HUES48 (cell line): ENCODE data around the gene IL36A.

Experiments
- H3K27ac ChIP-seq: one replicate; pipeline ENCODE4 v1.7.0; 2013; ENCODE audit warnings: low read depth, low read length, inconsistent platforms
- H3K27me3 ChIP-seq: 2 replicates; pipeline ENCODE4 v1.6.1; 2013; ENCODE audit warnings: mild to moderate bottlenecking, low read length; ENCODE audit not compliant: control insufficient read depth, insufficient read depth
- H3K36me3 ChIP-seq: 2 replicates; pipeline ENCODE4 v1.6.1; 2013; ENCODE audit warnings: low read length; ENCODE audit not compliant: control insufficient read depth, insufficient read depth
- H3K4me1 ChIP-seq: 2 replicates; pipeline ENCODE4 v1.6.1; 2013; ENCODE audit warnings: mild to moderate bottlenecking, low read length; ENCODE audit not compliant: control insufficient read depth, insufficient read depth
- H3K4me3 ChIP-seq: 2 replicates; pipeline ENCODE4 v1.5.1; 2013; ENCODE audit warnings: mild to moderate bottlenecking, low read depth, low read length
- H3K9ac ChIP-seq: 2 replicates; pipeline ENCODE4 v1.6.1; 2013; ENCODE audit warnings: mild to moderate bottlenecking, low read depth, low read length, moderate library complexity
- H3K9me3 ChIP-seq: 2 replicates; pipeline ENCODE4 v1.6.1; 2013; ENCODE audit warnings: low read length; ENCODE audit not compliant: control insufficient read depth, insufficient read depth

IL36A gene

DNA sequence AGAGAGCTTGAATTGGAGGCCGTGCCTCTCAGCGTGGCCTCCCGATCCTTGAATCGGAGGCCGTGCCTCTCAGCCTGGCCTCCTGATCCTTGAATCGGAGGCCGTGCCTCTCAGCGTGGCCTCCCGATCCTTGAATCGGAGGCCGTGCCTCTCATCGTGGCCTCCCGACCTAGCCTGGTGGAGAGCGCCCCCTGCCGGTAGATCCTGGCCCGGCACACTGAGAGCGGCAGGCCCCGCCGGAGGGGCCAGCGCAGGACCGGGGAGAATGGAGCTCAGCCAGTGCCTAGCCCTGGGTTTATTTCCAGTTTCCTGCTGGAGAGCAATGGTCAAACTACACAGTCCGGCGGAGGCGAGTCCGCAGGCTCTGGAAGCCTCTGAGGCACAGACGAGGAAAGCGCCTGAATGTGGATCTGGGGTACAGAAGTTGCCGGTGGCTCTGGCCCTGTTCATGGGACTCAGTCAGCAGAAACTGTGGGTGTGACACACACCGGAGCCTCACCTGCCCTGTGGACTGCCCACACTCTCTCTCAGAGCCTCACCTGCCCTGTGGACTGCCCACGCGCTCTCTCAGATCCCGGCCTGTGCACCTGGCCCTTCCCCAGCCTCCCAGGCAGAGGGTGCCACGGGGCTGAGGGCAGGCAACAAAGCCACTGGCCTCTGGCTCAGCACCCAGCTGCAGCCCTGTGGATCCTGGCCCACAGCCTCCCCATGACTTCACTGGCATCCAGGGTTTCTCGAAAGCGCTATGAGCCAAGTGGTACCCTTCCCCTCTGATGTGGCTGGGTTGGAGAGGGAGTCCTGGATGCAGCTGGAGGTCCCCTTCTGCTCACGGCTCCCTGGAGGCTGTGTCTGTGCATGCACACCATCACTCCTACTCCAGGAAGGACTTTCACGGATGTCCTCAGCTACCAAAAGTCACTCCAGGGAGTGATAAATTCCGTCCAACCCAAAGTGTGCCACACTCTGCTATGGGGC is 45.9 kb downstream of the IL36A start:
- no peak overlapping the region for H3K27ac ChIP-seq
- no peak overlapping the region for H3K9ac ChIP-seq
- no peaks in the 10 kb centered on the region for H3K36me3 ChIP-seq
- no peaks in the 10 kb centered on the region for H3K4me1 ChIP-seq
- no peak overlapping the region for H3K4me3 ChIP-seq
- H3K9me3 ChIP-seq: peaks cover 50% of the 10 kb centered on the region
- H3K27me3 ChIP-seq: no peaks in the 10 kb centered on the region

DNA sequence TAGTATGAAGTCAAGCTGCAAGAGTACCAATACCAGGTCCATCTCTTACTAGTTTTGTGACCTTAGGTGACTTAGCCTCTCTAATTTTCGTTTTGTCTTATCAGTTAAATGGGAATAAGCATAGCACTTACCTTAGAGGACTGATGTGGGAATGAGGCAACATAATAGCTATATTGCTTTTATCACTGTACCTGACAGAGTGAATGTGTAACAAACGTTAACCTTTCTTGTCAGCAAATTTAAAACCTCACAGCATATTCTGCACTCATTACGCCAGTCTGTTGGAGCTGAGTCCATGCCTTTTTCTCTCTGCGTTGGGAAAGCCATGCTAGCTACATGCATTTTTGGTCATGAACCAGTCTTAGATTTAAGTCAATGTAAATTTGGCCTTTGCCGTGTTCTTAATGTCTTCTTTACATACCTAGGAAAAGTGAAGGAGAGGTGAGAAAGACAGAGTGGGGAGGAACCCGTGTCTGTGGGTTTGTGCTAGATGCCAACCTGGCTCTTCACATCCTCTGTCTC is 47.2 kb downstream of the IL36A start, which contains the start of gene IL36B:
Gene IL36B, minus strand, starts transcription at position 472 of the 522 bp plus-strand sequence.
- H3K4me3 ChIP-seq: no peak within 1 kb of the TSS

DNA sequence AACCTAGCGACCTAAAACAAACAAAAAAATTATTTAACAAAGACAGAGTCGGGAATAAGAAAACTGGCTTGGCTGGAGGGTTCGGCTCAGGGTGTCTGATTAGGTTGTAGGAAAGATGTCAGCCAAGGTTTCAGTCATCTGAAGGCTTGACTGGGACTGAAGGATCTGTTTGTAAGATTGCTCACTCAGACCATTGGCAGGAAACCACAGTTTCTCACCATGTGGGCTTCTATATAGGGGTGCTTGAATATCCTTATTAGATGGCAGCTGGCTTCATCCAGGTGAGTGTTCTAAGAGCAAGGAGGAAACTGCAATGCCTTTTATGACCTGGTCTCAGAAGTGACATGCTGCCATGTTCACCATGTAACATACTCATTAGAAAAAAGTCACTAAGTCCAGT is 48.4 kb downstream of the IL36A start:
- no peak overlapping the region for H3K9ac ChIP-seq
- peaks cover 52% of the 10 kb centered on the region for H3K9me3 ChIP-seq
- no peaks in the 10 kb centered on the region for H3K27me3 ChIP-seq
- no peak overlapping the region for H3K4me3 ChIP-seq
- no peaks in the 10 kb centered on the region for H3K36me3 ChIP-seq
- no peaks in the 10 kb centered on the region for H3K4me1 ChIP-seq
- H3K27ac ChIP-seq: no peak overlapping the region

More for the DNA sequence above, 47.2 kb downstream of the IL36A start, which contains the start of gene IL36B:
- no peaks in the 10 kb centered on the region for H3K27me3 ChIP-seq
- H3K36me3 ChIP-seq: no peaks in the 10 kb centered on the region
- no peak within 1 kb of the TSS for H3K27ac ChIP-seq
- no peak within 1 kb of the TSS for H3K9ac ChIP-seq
- H3K4me1 ChIP-seq: no peaks in the 10 kb centered on the region
- peaks cover 54% of the 10 kb centered on the region for H3K9me3 ChIP-seq

DNA sequence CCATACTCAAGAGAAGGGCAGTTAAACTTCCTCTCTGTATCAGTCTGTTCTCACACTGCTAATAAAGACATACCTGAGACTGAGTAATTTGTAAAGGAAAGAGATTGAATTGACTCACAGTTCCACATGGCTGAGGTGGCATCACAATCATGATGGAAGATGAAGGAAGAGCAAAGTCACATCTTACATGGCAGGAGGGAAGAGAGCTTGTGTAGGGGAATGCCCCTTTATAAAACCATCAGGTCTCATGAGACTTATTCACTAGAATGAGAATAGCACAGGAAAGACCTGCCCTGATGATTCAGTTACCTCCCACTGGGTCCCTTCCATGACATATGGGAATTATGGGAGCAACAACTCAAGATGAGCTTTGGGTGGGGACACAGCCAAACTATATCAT is 48.8 kb downstream of the IL36A start:
- Histone ChIP-seq H3K9me3 (peaks cover 52% of the 10 kb centered on the region), H3K27ac (no peak overlapping the region), H3K27me3 (no peaks in the 10 kb centered on the region), H3K9ac (no peak overlapping the region), H3K4me3 (no peak overlapping the region), H3K36me3 (no peaks in the 10 kb centered on the region), H3K4me1 (no peaks in the 10 kb centered on the region)

DNA sequence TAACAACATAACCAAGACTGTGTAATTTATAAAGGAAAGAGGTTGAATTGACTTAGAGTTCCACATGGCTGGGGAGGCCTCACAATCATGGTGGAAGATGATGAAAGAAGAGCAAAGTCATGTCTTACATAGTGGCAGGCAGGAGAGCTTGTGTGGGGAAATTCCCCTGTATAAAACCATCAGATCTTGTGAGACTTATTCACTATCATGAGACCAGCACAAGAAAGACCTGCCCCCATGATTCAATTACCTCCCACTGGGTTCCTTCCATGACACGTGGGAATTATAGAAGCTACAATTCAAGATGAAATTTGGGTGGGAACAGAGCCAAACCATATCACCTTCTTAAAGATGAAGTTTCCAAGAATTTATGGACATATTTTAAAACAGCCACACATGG is 51.3 kb downstream of the IL36A start:
- Histone ChIP-seq H3K4me1 (no peaks in the 10 kb centered on the region), H3K4me3 (no peak overlapping the region), H3K27me3 (no peaks in the 10 kb centered on the region), H3K9ac (no peak overlapping the region), H3K9me3 (peaks cover 40% of the 10 kb centered on the region), H3K36me3 (no peaks in the 10 kb centered on the region), H3K27ac (no peak overlapping the region)

DNA sequence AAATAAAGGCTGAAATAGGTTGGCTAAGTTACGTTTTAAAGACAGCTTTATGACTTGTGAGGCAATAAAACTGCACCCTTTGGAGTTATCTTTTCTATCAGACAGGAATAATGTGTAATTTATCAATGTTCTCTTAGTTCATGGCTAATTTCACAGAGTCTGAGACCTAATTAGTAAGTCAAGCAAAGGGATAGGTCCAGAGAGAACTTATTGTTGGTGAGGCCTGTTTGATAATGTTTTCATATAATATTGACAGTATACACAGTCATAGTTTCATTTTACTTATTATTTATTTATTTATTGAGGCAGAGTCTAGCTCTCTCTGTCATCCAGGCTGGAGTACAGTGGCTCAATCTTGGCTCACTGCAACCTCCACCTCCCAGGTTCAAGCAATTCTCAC is 51.9 kb downstream of the IL36A start:
- Histone ChIP-seq H3K4me3 (no peak overlapping the region), H3K27ac (no peak overlapping the region), H3K36me3 (no peaks in the 10 kb centered on the region), H3K9me3 (peaks cover 40% of the 10 kb centered on the region), H3K4me1 (no peaks in the 10 kb centered on the region), H3K9ac (no peak overlapping the region), H3K27me3 (no peaks in the 10 kb centered on the region)
